ENCODE measurements around the gene PPFIA2. TPM values are rescaled to one million over a fixed set of nuclear protein-coding genes. Genes with fewer than 3 reads are reported as not detected.

PPFIA2 gene
- total RNA-seq, 1 donor = 4.9 TPM

- TF ChIP-seq CTCF (IDR thresholded peaks at IDR 0.05; ENCODE audit: insufficient read depth, low read length) = no peak
- no peak for DNase-seq (ENCODE audit: low read depth)
- H3K4me3 ChIP-seq (ENCODE audit: low read depth, low read length) = no peak overlapping the region
These were observed 373.0 kb downstream of the PPFIA2 start for GRCh38 chr12:81386101-81386500.

GRCh38 chr12:81381951-81382350 is 377.2 kb downstream of the PPFIA2 start:
- no peak for TF ChIP-seq CTCF (IDR thresholded peaks at IDR 0.05; ENCODE audit: insufficient read depth, low read length)
- no peak for DNase-seq (ENCODE audit: low read depth)
- H3K4me3 ChIP-seq (ENCODE audit: low read depth, low read length) = no peak overlapping the region

DNA sequence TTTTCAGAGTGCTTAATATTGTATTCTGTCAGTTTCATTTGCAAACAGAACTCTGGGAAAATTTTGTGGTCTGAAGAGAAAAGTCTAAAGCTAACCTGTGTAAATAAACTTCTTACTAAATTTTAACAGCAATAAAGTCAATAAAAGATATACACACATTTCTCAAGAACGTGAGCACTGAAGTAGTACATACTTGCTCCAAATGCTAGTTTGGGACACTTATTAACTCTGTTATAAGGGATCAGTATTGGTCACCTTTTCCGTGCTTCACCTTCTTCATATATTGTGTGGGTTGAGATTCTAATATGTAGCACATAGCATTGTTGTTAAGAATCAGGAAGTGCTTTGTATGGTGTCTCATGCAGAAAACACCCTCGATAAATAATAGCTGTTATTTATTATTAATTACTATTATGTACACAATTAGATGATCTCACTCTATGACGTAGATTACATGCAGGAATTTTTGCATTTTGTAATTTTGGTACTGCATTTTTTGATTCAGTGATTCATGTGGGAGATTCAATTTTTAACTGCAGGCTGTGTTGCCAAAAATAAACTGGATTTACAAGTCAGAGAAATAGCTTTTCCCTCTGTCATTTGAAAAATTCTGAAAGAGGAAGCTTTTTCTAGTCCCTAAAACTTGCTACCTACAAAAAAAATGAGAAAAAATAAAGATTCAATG is 380.4 kb downstream of the PPFIA2 start:
- TF ChIP-seq CTCF (IDR thresholded peaks at IDR 0.05; ENCODE audit: insufficient read depth, low read length) = no peak
- no peak for DNase-seq (ENCODE audit: low read depth)
- H3K4me3 ChIP-seq (ENCODE audit: low read depth, low read length) = no peak overlapping the region

DNA sequence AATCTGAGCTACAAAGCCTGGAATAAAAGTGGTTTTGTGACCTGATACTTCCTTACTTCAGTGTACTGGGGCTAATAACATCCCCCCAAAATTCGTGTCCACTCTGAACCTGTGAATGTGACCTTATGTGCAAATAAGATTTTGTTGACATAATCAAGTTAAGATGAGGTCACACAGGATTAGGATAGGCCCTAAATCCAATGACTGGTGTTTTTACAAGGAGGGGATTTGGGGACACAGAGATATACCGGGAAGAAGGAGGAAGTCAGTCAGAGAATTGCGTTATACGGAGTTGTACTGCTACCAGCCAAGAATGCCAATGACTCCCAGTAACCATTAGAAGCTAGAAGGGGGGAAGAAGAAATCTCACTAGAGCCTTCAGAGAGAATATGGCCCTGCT is 381.4 kb downstream of the PPFIA2 start:
- H3K4me3 ChIP-seq (ENCODE audit: low read depth, low read length) = no peak overlapping the region
- no peak for TF ChIP-seq CTCF (IDR thresholded peaks at IDR 0.05; ENCODE audit: insufficient read depth, low read length)
- no peak for DNase-seq (ENCODE audit: low read depth)

- TF ChIP-seq CTCF (IDR thresholded peaks at IDR 0.05; ENCODE audit: insufficient read depth, low read length) = no peak
- DNase-seq (ENCODE audit: low read depth) = no peak
- no peak overlapping the region for H3K4me3 ChIP-seq (ENCODE audit: low read depth, low read length)
These were observed 383.2 kb downstream of the PPFIA2 start for GRCh38 chr12:81375969-81376368.

DNA sequence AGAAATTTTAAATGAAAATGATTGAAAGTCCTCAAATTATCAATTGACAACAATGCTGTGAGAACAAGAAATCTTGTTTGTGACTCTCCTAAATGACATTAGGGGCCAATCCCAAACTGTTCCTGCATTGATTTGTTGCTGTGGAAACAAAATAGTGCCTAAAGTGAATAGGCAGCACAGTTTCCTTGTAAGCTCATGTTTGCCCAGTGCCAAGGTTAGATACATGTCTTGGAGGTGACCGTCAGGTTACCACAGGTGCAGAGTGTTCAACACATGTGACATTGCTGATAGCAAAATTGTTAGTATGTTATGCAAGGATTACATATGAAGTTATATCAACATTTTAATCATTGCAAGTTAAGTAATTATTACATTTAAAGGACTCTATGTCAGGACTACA is 388.7 kb downstream of the PPFIA2 start:
- DNase-seq (ENCODE audit: low read depth) = no peak
- no peak overlapping the region for H3K4me3 ChIP-seq (ENCODE audit: low read depth, low read length)
- TF ChIP-seq CTCF (IDR thresholded peaks at IDR 0.05; ENCODE audit: insufficient read depth, low read length) = no peak

- no peak for DNase-seq (ENCODE audit: low read depth)
- no peak for TF ChIP-seq CTCF (IDR thresholded peaks at IDR 0.05; ENCODE audit: insufficient read depth, low read length)
- no peak overlapping the region for H3K4me3 ChIP-seq (ENCODE audit: low read depth, low read length)
These were observed 390.0 kb downstream of the PPFIA2 start for GRCh38 chr12:81369175-81369574.

Data from fibroblast of the aortic adventitia (primary cell).